Left ventricle myocardium superior (tissue), 1 donor: Measurements from ENCODE around the gene PTPRN2. TPM values are rescaled to one million over a fixed set of nuclear protein-coding genes. Genes with fewer than 3 reads are reported as not detected.
A peak's percentile ranks its signal among the peaks of the same experiment; 100 is the strongest.
"Not testable (repeated sequence)": the region's sequence is repeated elsewhere in the genome, so short reads cannot be mapped to it uniquely, and the experiment has no call there.

Experiments
- ATAC-seq: fragments of 200-7000 bp; cut with Tn5 transposase; one replicate; pipeline ENCODE4 v1.9.1; 2020; ENCODE audit warnings: mild to moderate bottlenecking, moderate library complexity
- DNase-seq: peaks from one replicate; pipeline ENCODE4 v3.0.0-alpha.2; 2020
- intact Hi-C: fragments of 100-400 bp; cut with micrococcal nuclease; formaldehyde crosslinking; loops from one replicate; pipeline ENCODE4 v1.11.0; 2022
- long read RNA-seq: library from polyadenylated mRNA; unstranded; transcript quantifications from one replicate; pipeline ENCODE4 v2.0.0, GENCODE V29; 2021
- total RNA-seq: library from RNA; stranded (reverse); fragmentation: NEBNext Ultra II Directional; extraction: Animal tissue kit (Norgen Biotek cat#: 25700); gene quantifications from one replicate; pipeline ENCODE4 v1.2.1, GENCODE V29; 2021
- donor health status: DM: no; HTN: yes; CAD: no; lungs with severe emphysema.

PTPRN2 gene
- total RNA-seq: 1.3 TPM
- long read RNA-seq, partial matches to known transcripts: 0 of 2 reads
- long read RNA-seq, other reads (novel, unspliced or antisense): 2 of 2 reads

DNA sequence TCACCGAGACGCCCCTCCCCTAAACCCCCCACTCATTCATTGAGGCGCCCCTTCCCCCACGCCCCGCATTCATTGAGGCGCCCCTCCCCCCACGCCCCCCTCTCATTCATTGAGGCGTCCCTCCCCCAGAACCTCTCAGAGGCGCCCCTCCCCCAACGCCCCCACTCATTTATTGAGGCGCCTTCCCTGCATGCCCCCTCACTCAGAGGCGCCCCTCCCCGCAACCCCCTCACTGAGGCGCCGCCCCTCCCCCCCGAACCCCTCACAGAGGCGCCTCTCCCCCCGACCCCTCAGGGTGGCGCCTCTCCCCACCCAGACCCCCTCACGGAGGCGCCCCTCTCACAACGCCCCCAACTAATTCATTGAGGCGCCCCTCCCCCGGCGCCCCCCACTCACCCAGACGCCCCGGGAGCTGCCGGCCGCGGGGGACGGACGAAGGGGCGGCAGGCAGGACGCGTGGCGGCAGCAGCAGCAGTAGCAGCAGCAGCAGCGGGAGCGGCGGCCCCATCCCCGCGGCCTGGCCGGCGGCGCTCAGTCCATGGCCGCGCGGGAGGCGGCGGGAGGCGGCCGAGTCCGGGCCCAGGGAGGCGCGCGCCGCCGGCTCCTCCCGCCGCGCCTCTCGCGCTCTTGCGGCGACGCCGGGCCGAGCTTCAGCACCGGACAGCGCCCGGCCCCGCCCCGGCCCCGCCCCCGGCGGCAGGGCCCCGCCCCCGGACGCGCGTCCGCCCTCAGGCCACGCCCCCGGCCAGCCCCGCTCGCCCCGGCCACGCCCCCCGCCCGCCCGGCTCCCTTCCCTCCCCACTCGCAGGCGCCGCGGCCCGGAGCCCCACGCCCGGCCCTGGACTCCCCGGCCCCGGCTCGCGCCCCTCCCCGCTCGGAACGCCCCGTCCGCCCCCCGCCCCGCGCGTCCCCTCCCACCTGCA, at the start of gene PTPRN2:
PTPRN2 (minus strand) TSS at position 662 of the 923 bp plus-strand sequence.
- ATAC-seq (peak; percentile 96), DNase-seq (peak; percentile 79)
- intact Hi-C loops: no loop called here

DNA sequence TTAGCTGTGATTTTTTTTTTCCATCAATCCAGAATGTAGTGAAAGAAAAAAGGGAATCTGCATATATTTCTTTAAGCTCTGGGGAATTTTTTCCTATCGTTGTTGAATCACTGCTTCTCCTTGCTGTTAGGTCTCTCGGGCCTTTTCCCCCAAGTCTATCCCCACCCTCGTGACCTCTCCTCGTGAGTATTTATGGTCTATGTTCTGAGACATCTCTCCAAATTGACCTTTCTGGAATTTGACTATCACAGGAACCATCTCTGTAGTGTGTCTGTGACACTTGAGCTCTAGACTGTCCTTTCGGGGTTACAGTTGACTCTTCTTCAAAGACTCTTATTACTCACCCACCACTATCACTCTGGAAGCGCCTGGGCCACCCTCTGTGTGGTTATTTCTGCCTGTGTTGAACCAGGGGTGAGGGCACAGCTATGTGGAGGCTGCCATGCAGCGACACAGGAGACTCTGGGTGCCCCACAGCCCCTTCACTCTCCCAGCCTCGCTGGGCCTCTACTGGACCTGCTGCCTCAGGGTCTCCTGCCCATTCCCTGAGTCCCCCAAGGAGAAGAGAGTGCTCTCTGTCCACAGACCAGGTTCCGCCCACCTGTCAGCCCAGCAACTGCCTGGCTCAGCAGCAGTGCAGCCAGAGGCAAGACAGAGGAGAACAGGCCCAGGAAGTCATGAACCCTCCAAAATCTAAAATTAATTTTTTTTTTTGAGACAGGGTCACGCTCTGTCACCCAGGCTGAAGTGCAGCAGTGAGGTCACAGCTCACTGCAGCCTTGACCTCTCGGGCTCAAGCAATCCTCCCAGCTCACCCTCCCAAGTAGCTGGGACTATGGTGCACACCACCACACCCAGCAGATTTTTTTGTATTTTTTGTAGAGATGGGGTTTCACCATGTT, 45.7 kb upstream of the PTPRN2 start:
- DNase-seq: no peak
- ATAC-seq: no peak
- intact Hi-C loops: no loop called here

DNA sequence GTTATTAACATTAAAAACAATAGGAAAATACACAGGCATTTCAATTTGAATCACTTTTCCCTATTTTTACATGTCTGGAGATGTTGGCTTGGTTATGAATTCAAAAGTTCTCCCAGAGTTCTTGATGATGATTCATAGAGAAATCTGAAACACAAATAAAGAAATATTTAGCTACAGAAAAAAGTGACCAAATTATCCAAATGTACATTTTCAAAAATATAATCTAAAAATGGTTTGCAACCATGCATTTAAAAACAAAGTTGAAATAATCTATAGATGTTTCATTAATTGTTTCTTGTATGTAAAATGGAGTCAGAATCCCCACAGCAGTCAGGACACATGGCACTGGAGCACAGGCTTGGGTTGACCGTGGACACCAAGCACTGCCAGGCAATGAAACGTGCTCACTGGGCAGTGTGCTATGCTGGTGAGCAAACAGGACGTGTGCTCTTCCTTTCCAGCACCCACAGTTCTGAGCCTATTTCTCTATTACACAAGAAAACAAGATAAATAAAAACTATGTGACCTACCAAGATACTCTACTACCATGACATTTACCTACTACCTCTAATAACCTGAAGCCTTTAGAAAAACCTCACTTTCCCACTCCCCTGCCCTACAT, 44.1 kb upstream of the PTPRN2 start:
- ATAC-seq: no peak
- intact Hi-C loops: no loop called here
- no peak for DNase-seq

DNA sequence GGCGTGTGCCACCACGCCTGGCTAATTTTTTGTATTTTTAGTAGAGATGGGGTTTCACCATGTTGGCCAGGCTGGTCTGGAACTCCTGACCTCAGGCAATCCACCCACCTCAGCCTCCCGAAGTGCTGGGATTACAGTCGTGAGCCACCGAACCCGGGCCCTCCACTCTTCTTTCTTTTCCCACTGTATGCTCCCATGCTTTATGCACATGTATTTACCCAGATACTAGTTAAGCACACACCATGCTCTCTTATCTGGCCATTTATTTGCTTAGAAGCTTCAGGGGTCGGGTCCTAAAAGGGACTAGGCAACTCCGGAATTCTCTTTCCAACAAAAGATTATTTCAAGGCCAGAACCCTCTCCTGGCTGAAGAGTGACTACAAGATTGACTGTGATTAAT, 38.7 kb upstream of the PTPRN2 start:
- DNase-seq, intact Hi-C loops, ATAC-seq: not testable (repeated sequence)

GRCh38 chr7:158623241-158623640, 35.6 kb upstream of the PTPRN2 start:
- no peak for DNase-seq
- intact Hi-C loops: no loop called here
- ATAC-seq: no peak

DNA sequence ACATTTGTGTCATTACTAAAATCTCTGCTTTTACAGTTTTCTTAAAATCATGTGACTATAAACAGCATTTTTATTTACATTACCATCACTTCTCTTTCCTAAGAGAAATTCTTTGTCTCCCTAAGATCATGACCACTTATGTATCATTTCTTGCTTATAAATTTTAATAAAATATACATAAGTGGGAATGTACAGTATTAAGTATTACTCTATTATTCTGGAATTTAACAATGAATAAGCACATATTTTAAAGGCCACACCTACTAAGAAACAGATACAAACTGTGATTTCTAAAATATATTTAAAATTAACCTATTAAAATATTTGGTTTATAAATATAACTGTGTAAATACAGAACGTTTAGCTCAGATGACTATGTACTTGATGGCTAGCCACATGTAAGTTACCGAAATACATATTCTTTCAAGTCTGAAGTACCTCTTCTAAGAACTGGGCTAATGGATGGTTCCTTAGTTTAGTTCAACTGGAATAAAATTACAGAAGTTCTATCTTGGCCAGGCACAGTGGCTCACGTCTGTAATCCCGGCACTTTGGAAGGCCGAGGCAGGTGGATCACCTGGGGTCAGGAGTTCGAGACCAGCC, 33.3 kb upstream of the PTPRN2 start:
- ATAC-seq (no peak), DNase-seq (no peak)
- intact Hi-C loops: no loop called here

GRCh38 chr7:158620418-158620817, 32.8 kb upstream of the PTPRN2 start:
- intact Hi-C loops: no loop called here
- DNase-seq (no peak), ATAC-seq (no peak)

- DNase-seq (no peak), ATAC-seq (no peak)
- intact Hi-C loops: no loop called here
These were observed 31.1 kb upstream of the PTPRN2 start for GRCh38 chr7:158618745-158619140.

- intact Hi-C loops: no loop called here
- ATAC-seq (no peak), DNase-seq (no peak)
These were observed 30.1 kb upstream of the PTPRN2 start for GRCh38 chr7:158617737-158618128.

DNA sequence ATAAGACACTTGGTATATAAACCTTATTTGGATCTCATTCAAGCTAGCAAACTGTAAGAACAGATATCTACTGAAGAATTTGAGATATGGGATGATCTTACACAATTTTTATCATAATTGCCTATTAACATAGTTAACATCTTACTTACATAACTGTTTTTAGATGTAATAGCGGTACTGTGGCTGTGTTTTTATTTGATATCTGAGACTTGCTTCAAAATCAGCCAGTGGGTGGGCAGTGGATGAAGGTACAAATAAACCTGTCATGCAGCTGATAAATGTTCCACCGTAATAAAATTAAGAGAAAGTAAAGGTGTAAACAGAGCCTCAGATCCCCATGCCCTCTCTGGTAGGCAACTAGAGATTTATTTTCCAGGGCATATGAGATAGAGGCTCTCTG, 28.4 kb upstream of the PTPRN2 start:
- no peak for ATAC-seq
- no peak for DNase-seq
- intact Hi-C loops: no loop called here

DNA sequence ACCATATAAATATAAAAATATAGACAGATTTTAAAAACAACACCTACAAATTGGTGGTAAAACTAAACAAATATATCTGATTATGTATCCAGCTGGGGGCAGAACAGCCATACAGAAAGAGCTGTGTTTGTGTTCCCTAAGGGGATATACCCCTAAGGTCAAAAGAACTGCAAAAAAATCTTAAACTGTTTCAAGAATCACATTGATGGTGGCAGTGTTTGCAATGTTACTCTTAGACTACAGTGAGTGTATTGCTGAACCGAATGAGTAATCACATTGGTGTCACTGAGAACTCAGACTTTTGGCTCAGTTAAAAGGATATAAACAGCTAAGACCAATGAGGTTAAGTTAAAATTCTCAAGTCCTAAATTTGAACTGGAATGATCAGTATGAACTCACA, 27.1 kb upstream of the PTPRN2 start:
- intact Hi-C loops: no loop called here
- DNase-seq (no peak), ATAC-seq (no peak)

- ATAC-seq (no peak), DNase-seq (no peak)
- intact Hi-C loops: no loop called here
These were observed 25.9 kb upstream of the PTPRN2 start for GRCh38 chr7:158613481-158613880.

- ATAC-seq (no peak), DNase-seq (no peak)
- intact Hi-C loops: no loop called here
These were observed 24.9 kb upstream of the PTPRN2 start for GRCh38 chr7:158612546-158612945.

DNA sequence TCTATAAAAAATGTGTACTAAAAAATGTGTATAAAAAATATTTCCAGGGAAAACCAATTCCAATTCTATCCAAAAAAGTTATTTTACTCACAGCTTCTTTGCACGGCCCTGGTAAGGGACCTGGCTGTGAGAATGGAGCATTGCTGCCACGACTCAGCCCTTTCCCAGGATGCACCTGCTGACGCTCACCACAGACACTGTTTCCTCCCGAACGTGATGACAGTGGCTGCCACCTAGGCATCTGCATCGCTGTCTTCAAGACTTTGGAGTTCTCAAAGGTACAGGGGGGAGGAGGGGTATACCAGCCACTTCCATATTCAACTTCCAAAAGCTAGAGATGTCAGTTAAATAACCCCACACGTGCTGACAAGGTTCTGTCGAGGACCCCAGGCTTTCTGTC, 23.9 kb upstream of the PTPRN2 start:
- intact Hi-C loops: no loop called here

DNA sequence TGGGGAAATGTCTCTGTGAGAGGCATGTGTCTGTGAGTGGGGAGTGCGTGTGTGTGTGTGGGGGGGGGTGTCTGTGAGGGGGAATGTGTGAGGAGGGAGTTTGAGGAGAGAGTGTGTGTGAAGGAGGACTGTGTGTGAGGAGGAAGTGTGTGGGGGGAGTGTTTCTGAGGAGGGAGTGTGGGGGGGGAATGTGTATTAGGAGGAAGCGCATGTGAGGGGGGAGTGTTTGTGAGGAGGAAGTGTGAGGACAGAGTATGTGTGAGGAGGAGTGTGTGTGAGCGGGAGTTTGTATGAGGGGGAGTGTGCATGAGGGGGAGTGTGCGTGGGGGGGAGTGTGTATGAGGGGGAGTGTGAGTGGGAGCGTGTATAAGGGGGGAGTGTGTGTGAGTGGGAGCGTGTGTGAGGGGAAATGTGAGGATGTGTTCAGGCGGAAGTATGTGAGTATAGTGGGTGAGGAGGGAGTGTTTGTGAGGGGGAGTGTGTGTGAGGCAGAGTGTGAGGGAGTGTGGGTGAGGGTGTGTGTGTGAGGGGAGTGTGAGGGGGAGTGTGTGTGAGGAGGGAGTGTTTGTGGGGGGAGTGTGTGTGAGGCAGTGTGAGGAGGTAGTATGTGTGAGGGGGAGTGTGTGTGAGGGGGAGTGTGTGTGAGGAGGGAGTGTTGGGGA, 21.8 kb upstream of the PTPRN2 start:
- DNase-seq (no peak), ATAC-seq (no peak)
- intact Hi-C loops: no loop called here

More for the DNA sequence above, 23.9 kb upstream of the PTPRN2 start:
- ATAC-seq: no peak
- DNase-seq: no peak

DNA sequence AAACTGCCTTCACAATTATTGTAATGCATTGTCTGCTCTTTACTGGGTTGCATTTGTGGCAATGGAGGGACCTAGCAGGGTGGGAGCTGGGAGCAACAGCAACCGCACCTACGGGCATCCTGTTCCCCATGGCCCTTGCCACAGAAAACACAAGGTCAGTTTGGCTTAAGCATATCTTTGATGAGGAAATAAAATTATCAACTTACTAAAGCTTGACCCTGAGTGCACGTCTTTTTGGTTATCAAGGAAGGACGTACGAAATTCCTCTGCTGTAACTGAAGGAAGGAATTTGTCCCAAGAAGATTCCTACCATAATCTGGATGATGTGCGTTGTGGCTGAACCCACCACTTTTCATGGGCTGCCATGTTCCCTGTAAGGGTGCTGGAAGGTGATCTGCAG, 19.9 kb upstream of the PTPRN2 start:
- ATAC-seq (no peak), DNase-seq (no peak)
- intact Hi-C loops: no loop called here

- no peak for DNase-seq
- ATAC-seq: no peak
- intact Hi-C loops: no loop called here
These were observed 19.2 kb upstream of the PTPRN2 start for GRCh38 chr7:158606671-158607424.

GRCh38 chr7:158606129-158606528, 18.5 kb upstream of the PTPRN2 start:
- no peak for DNase-seq
- intact Hi-C loops: no loop called here
- ATAC-seq: no peak
